ENCODE results near the gene KHDRBS2. TPM values are rescaled to one million over a fixed set of nuclear protein-coding genes. Genes with fewer than 3 reads are reported as not detected.

KHDRBS2 gene
- total and polyA plus RNA-seq, 2 donors (not counting 3 experiments of a cell fraction or from before 2014, with no cell fraction given): not detected

DNA sequence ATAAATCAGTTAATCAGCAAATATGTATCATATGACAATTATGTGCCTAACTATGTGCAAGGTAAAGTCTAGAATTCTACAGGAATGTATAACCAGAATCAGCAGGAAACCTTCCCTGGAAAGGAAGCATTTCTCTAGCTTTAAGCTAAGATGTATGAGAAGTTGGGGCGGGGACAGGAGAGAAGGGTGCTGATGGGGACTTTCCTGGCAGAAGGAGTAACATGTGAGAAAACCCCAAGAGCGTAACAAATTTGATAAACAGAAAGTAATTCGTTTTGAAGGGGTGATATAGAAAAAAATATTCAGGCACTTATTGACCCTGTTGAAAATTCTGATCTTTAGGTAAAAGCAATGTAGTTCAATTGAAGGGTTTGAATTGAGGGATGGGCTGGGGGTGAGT lies 226.1 kb downstream of the KHDRBS2 start:
- BruUV-seq (replicated peaks): no TSS peak
- H2AFZ ChIP-seq (ENCODE audit: low read depth, low read length): no peak overlapping the region

DNA sequence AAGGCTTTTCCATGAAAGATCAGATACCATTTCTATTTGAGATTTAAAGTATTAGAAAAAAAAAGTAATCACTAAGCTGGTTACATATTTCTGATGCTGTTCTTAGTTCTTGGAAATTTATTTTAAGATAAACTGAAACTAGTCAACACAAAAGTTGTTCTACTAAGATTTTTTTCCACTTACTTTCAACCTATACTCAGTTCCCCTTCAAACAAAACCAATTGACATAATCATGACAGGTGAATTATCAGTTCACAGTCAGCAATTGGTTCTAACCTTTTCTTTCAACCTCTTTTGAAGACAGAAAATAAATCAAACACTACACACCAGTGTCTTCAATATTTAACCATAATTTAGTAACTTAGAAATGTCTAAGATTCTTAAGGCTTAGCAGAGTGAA lies 228.7 kb downstream of the KHDRBS2 start:
- H3K9ac ChIP-seq (replicated peaks; ENCODE audit: extremely low read depth, insufficient read depth, low read length): no peak overlapping the region
- H4K20me1 ChIP-seq (replicated peaks; ENCODE audit: control insufficient read depth, extremely low read depth, insufficient read depth, low read length): no peaks in the 10 kb centered on the region
- H3K27ac ChIP-seq (ENCODE audit: insufficient read depth, low read depth, low read length): no peak overlapping the region
- POLR2A ChIA-PET: no interaction called here
- no peaks in the 10 kb centered on the region for H3K4me1 ChIP-seq (ENCODE audit: control insufficient read depth, extremely low read depth, insufficient read depth, low read length)
- no peaks in the 10 kb centered on the region for H3K9me1 ChIP-seq (replicated peaks; ENCODE audit: control insufficient read depth, extremely low read depth, insufficient read depth, low read length)
- no TSS peak for BruUV-seq (replicated peaks)
- dilution Hi-C loops (cut with MboI; ENCODE audit: extremely low pct_ligation_motif_present, low sequenced_read_pairs): no loop called here
- FAIRE-seq (no peak), DNase-seq (ENCODE audit: low read depth, low spot score) (no peak)
- H2AFZ ChIP-seq (ENCODE audit: low read depth, low read length): no peak overlapping the region
- no peaks in the 10 kb centered on the region for H3K9me3 ChIP-seq (replicated peaks; ENCODE audit: control insufficient read depth, insufficient read depth, low read length)
- H3K4me3 ChIP-seq (replicated peaks in 1 of 3; ENCODE audit: insufficient read depth in 1 of 3, low read depth in 1 of 3, low read length in 3 of 3): no peak overlapping the region
- H3K27me3 ChIP-seq (ENCODE audit: control insufficient read depth in 2 of 2, insufficient read depth in 2 of 2, low read length in 2 of 2): no peaks in the 10 kb centered on the region
- no peak overlapping the region for H3K4me2 ChIP-seq (ENCODE audit: insufficient read depth, low read length)
- no peaks in the 10 kb centered on the region for H3K79me2 ChIP-seq (ENCODE audit: control insufficient read depth, insufficient read depth, low read length)
- no peaks in the 10 kb centered on the region for H3K36me3 ChIP-seq (ENCODE audit: control insufficient read depth in 2 of 2, extremely low read depth in 1 of 2, insufficient read depth in 2 of 2, low read length in 2 of 2)
- TF ChIP-seq MYC (IDR thresholded peaks at IDR 0.05; ENCODE audit: low read depth, low read length): no peak
- TF ChIP-seq, protein P1, sequence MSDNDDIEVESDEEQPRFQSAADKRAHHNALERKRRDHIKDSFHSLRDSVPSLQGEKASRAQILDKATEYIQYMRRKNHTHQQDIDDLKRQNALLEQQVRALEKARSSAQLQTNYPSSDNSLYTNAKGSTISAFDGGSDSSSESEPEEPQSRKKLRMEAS (IDR thresholded peaks at IDR 0.05; ENCODE audit: insufficient read depth, insufficient read length): no peak
- CTCF ChIA-PET: no interaction called here
- intact Hi-C loops (cut with micrococcal nuclease): no loop called here

More for the DNA sequence above, 226.1 kb downstream of the KHDRBS2 start:
- ChIA-PET CTCF (no interaction called here), POLR2A (no interaction called here)
- intact Hi-C loops (cut with micrococcal nuclease): no loop called here
- no peaks in the 10 kb centered on the region for H3K9me1 ChIP-seq (replicated peaks; ENCODE audit: control insufficient read depth, extremely low read depth, insufficient read depth, low read length)
- TF ChIP-seq POLR2AphosphoS5 (IDR thresholded peaks at IDR 0.05; ENCODE audit: insufficient read depth, low read depth, low read length) (no peak), EZH2 (IDR thresholded peaks at IDR 0.05; ENCODE audit: borderline replicate concordance, low read depth, low read length, severe bottlenecking) (no peak)
- H4K20me1 ChIP-seq (replicated peaks; ENCODE audit: control insufficient read depth, extremely low read depth, insufficient read depth, low read length): no peaks in the 10 kb centered on the region
- H3K27ac ChIP-seq (ENCODE audit: insufficient read depth, low read depth, low read length): no peak overlapping the region
- no peak overlapping the region for H3K9ac ChIP-seq (replicated peaks; ENCODE audit: extremely low read depth, insufficient read depth, low read length)
- H3K36me3 ChIP-seq (ENCODE audit: control insufficient read depth in 2 of 2, extremely low read depth in 1 of 2, insufficient read depth in 2 of 2, low read length in 2 of 2): no peaks in the 10 kb centered on the region
- FAIRE-seq (no peak), DNase-seq (ENCODE audit: low read depth, low spot score) (no peak)
- no peaks in the 10 kb centered on the region for H3K27me3 ChIP-seq (ENCODE audit: control insufficient read depth in 2 of 2, insufficient read depth in 2 of 2, low read length in 2 of 2)
- H3K9me3 ChIP-seq (replicated peaks; ENCODE audit: control insufficient read depth, insufficient read depth, low read length): no peaks in the 10 kb centered on the region
- H3K4me1 ChIP-seq (ENCODE audit: control insufficient read depth, extremely low read depth, insufficient read depth, low read length): no peaks in the 10 kb centered on the region
- dilution Hi-C loops (cut with MboI; ENCODE audit: extremely low pct_ligation_motif_present, low sequenced_read_pairs): no loop called here
- no peaks in the 10 kb centered on the region for H3K79me2 ChIP-seq (ENCODE audit: control insufficient read depth, insufficient read depth, low read length)
- no peak overlapping the region for H3K4me2 ChIP-seq (ENCODE audit: insufficient read depth, low read length)
- H3K4me3 ChIP-seq (replicated peaks in 1 of 3; ENCODE audit: insufficient read depth in 1 of 3, low read depth in 1 of 3, low read length in 3 of 3): no peak overlapping the region

Measured in endothelial cell of umbilical vein (primary cell).